Naive thymus-derived CD4-positive, alpha-beta T cell (primary cell): Measurements from ENCODE around the gene ANO4. TPM values are rescaled to one million over a fixed set of nuclear protein-coding genes. Genes with fewer than 3 reads are reported as not detected.
"Not testable (repeated sequence)": the region's sequence is repeated elsewhere in the genome, so short reads cannot be mapped to it uniquely, and the experiment has no call there.

Experiments used
- ATAC-seq: fragments of 150-1000 bp; cut with Tn5 transposase; 2 replicates; pipeline ENCODE4 v1.10.0; 2021; ENCODE audit warnings: mild to moderate bottlenecking, moderate library complexity
- CTCF ChIA-PET: fragments of 350-600 bp; sonication (Branson Sonifier 250); formaldehyde crosslinking; loops from one replicate; lab custom pipeline; 2021; ENCODE audit warnings: antibody characterized with exemption; lab: Charles Lee
- POLR2A ChIA-PET: fragments of 350-600 bp; sonication (Branson Sonifier 250); formaldehyde crosslinking; loops from one replicate; lab custom pipeline; 2021; ENCODE audit warnings: antibody characterized with exemption, inconsistent platforms; lab: Charles Lee
- DNase-seq, 9 donors: peaks; one replicate each; pipeline versions ENCODE4 v3.0.0 to v3.0.0-alpha.2; 2020 to 2022; ENCODE audit warnings: mixed read lengths in 1 of 9
- H3K27ac ChIP-seq: one replicate; pipeline ENCODE4 v1.7.0; 2013; ENCODE audit warnings: mild to moderate bottlenecking, low read depth, low read length, moderate library complexity
- H3K27me3 ChIP-seq, 2 donors: one replicate each; pipeline ENCODE4 v1.7.0; 2013; ENCODE audit warnings: low read length in 2 of 2, mild to moderate bottlenecking in 2 of 2, moderate library complexity in 2 of 2; ENCODE audit not compliant: control insufficient read depth in 2 of 2, insufficient read depth in 2 of 2
- H3K36me3 ChIP-seq, 3 experiments: 1 replicate in 2 of 3; 2 replicates in 1 of 3; pipeline ENCODE4 v1.7.0; 2013; ENCODE audit warnings: low read length in 3 of 3, mild to moderate bottlenecking in 3 of 3, moderate library complexity in 1 of 3; ENCODE audit not compliant: insufficient read depth in 3 of 3, control insufficient read depth in 2 of 3
- H3K4me1 ChIP-seq, 2 donors: one replicate each; pipeline ENCODE4 v1.7.0; 2013; ENCODE audit warnings: low read length in 2 of 2, mild to moderate bottlenecking in 2 of 2, moderate library complexity in 1 of 2; ENCODE audit not compliant: control insufficient read depth in 2 of 2, insufficient read depth in 2 of 2
- H3K4me3 ChIP-seq: 2 replicates; pipeline ENCODE4 v1.7.0; 2013; ENCODE audit warnings: mild to moderate bottlenecking, low read length
- H3K9me3 ChIP-seq, 3 experiments: 1 replicate in 2 of 3; 2 replicates in 1 of 3; pipeline ENCODE4 v1.7.0; 2013; ENCODE audit warnings: low read length in 3 of 3; ENCODE audit not compliant: control insufficient read depth in 2 of 3
- H3K27ac Mint-ChIP-seq, 9 donors: one replicate each; pipeline ENCODE4 v1.8.0; 2020 to 2022; ENCODE audit warnings: mixed read lengths in 9 of 9, mild to moderate bottlenecking in 8 of 9, moderate library complexity in 5 of 9, inconsistent platforms in 2 of 9
- H3K27me3 Mint-ChIP-seq, 5 donors: one replicate each; pipeline ENCODE4 v1.8.0; 2021 to 2022; ENCODE audit warnings: mixed read lengths in 5 of 5, mild to moderate bottlenecking in 1 of 5
- H3K36me3 Mint-ChIP-seq, 5 donors: one replicate each; pipeline ENCODE4 v1.8.0; 2020 to 2022; ENCODE audit warnings: mixed read lengths in 5 of 5, mild to moderate bottlenecking in 3 of 5, inconsistent platforms in 1 of 5
- H3K4me1 Mint-ChIP-seq, 7 donors: one replicate each; pipeline ENCODE4 v1.8.0; 2020 to 2022; ENCODE audit warnings: mixed read lengths in 7 of 7, mild to moderate bottlenecking in 3 of 7, inconsistent platforms in 1 of 7
- H3K4me3 Mint-ChIP-seq, 10 donors: one replicate each; pipeline ENCODE4 v1.8.0; 2020 to 2022; ENCODE audit warnings: mild to moderate bottlenecking in 10 of 10, mixed read lengths in 10 of 10, moderate library complexity in 6 of 10, inconsistent platforms in 2 of 10
- H3K9me3 Mint-ChIP-seq, 11 donors: one replicate each; pipeline ENCODE4 v1.8.0; 2020 to 2022; ENCODE audit warnings: mixed read lengths in 11 of 11, mild to moderate bottlenecking in 4 of 11, inconsistent platforms in 1 of 11, moderate library complexity in 1 of 11
- intact Hi-C, 2 donors: fragments of 100-400 bp; cut with micrococcal nuclease; formaldehyde crosslinking; loops; one replicate each; pipeline ENCODE4 v1.15.1; 2023
- polyA plus RNA-seq, 2 donors: library from polyadenylated mRNA; unstranded; fragments of 300-500 nt; fragmentation: Illumina TruSeq; gene quantifications; one replicate each; pipeline ENCODE4 v1.2.3, GENCODE V29; 2021
- total RNA-seq, 6 experiments: library from RNA in 5 of 6; stranded (reverse) in 5 of 6; gene quantifications; 1 replicate in 5 of 6; 2 replicates in 1 of 6; pipeline ENCODE4 v1.2.3 and lab custom pipeline; 2021 to 2026

ANO4 gene
- total and polyA plus RNA-seq, 7 experiments from 2014 or later, result not detected

GRCh38 chr12:100927826-100928225 is 133.2 kb downstream of the ANO4 start:
- Mint-ChIP-seq H3K9me3 (peaks cover 0 to 16% (median 3%) of the 10 kb centered on the region in 11 donors), H3K27ac (no peak overlapping the region), H3K4me1 (no peaks in the 10 kb centered on the region), H3K36me3 (peaks cover 0 to 3% (median 0%) of the 10 kb centered on the region in 5 donors), H3K4me3 (no peak overlapping the region), H3K27me3 (no peaks in the 10 kb centered on the region)
- no peaks in the 10 kb centered on the region for H3K27me3 ChIP-seq
- no peak overlapping the region for H3K27ac ChIP-seq
- POLR2A ChIA-PET, result no interaction called here
- no peaks in the 10 kb centered on the region for H3K9me3 ChIP-seq
- DNase-seq, result no peak
- no peaks in the 10 kb centered on the region for H3K4me1 ChIP-seq
- no peaks in the 10 kb centered on the region for H3K36me3 ChIP-seq
- no peak overlapping the region for H3K4me3 ChIP-seq
- CTCF ChIA-PET, result no interaction called here
- intact Hi-C loops, result no loop called here
- ATAC-seq, result no peak

- DNase-seq, result no peak
These were observed 138.0 kb downstream of the ANO4 start for GRCh38 chr12:100932571-100932970.

DNA sequence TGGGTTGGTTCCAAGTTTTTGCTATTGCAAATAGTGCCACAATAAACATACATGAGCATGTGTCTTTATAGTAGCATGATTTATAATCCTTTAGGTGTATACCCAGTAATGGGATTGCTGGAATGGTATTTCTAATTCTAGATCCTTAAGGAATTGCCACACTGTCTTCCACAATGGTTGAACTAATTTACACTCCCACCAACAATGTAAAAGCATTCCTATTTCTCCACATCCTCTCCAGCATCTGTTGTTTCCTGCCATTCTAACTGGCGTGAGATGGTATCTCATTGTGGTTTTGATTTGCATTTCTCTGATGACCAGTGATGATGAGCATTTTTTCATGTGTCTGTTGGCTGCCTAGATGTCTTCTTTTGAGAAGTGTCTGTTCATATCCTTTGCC is 139.0 kb downstream of the ANO4 start:
- H3K36me3 ChIP-seq, H3K27ac ChIP-seq, DNase-seq, POLR2A ChIA-PET, H3K27ac Mint-ChIP-seq, CTCF ChIA-PET, H3K4me1 Mint-ChIP-seq, intact Hi-C loops, ATAC-seq, H3K4me1 ChIP-seq, H3K9me3 ChIP-seq, H3K27me3 ChIP-seq, H3K36me3 Mint-ChIP-seq, H3K4me3 Mint-ChIP-seq, H3K4me3 ChIP-seq: not testable (repeated sequence)
- peaks cover 0 to 12% (median 0%) of the 10 kb centered on the region in 5 donors for H3K27me3 Mint-ChIP-seq
- H3K9me3 Mint-ChIP-seq, result peaks cover 0 to 10% (median 3%) of the 10 kb centered on the region in 11 donors

More at GRCh38 chr12:100932571-100932970, 138.0 kb downstream of the ANO4 start:
- Histone ChIP-seq H3K36me3 (no peaks in the 10 kb centered on the region), H3K27ac (no peak overlapping the region), H3K9me3 (no peaks in the 10 kb centered on the region), H3K4me1 (no peaks in the 10 kb centered on the region), H3K27me3 (no peaks in the 10 kb centered on the region), H3K4me3 (no peak overlapping the region)
- no peaks in the 10 kb centered on the region for H3K4me1 Mint-ChIP-seq
- no peak overlapping the region for H3K27ac Mint-ChIP-seq
- ATAC-seq, result no peak
- H3K9me3 Mint-ChIP-seq, result peaks cover 0 to 11% (median 0%) of the 10 kb centered on the region in 11 donors
- peaks cover 0 to 3% (median 0%) of the 10 kb centered on the region in 5 donors for H3K36me3 Mint-ChIP-seq
- intact Hi-C loops, result no loop called here
- ChIA-PET CTCF (no interaction called here), POLR2A (no interaction called here)
- H3K27me3 Mint-ChIP-seq, result peaks cover 0 to 7% (median 0%) of the 10 kb centered on the region in 5 donors
- H3K4me3 Mint-ChIP-seq, result no peak overlapping the region

GRCh38 chr12:100935929-100936328 is 141.4 kb downstream of the ANO4 start:
- no peaks in the 10 kb centered on the region for H3K4me1 ChIP-seq
- H3K36me3 Mint-ChIP-seq, result peaks cover 0 to 3% (median 0%) of the 10 kb centered on the region in 5 donors
- peaks cover 0 to 10% (median 3%) of the 10 kb centered on the region in 11 donors for H3K9me3 Mint-ChIP-seq
- peaks cover 0 to 12% (median 0%) of the 10 kb centered on the region in 5 donors for H3K27me3 Mint-ChIP-seq
- H3K27ac Mint-ChIP-seq, result no peak overlapping the region
- ATAC-seq, result no peak
- ChIA-PET CTCF (no interaction called here), POLR2A (no interaction called here)
- H3K4me3 Mint-ChIP-seq, result no peak overlapping the region
- intact Hi-C loops, result no loop called here
- H3K4me1 Mint-ChIP-seq, result no peaks in the 10 kb centered on the region
- H3K27me3 ChIP-seq, result no peaks in the 10 kb centered on the region
- H3K9me3 ChIP-seq, result no peaks in the 10 kb centered on the region
- H3K4me3 ChIP-seq, result no peak overlapping the region
- H3K36me3 ChIP-seq, result no peaks in the 10 kb centered on the region
- no peak overlapping the region for H3K27ac ChIP-seq
- no peak for DNase-seq

GRCh38 chr12:100936661-100937060 is 142.1 kb downstream of the ANO4 start:
- no peak overlapping the region for H3K27ac Mint-ChIP-seq
- Histone ChIP-seq H3K27ac (no peak overlapping the region), H3K4me1 (no peaks in the 10 kb centered on the region), H3K4me3 (no peak overlapping the region), H3K27me3 (no peaks in the 10 kb centered on the region), H3K36me3 (no peaks in the 10 kb centered on the region), H3K9me3 (no peaks in the 10 kb centered on the region)
- DNase-seq (no peak), ATAC-seq (no peak)
- H3K36me3 Mint-ChIP-seq, result peaks cover 0 to 3% (median 0%) of the 10 kb centered on the region in 5 donors
- intact Hi-C loops, result no loop called here
- POLR2A ChIA-PET, result no interaction called here
- H3K4me3 Mint-ChIP-seq, result no peak overlapping the region
- H3K27me3 Mint-ChIP-seq, result peaks cover 0 to 12% (median 0%) of the 10 kb centered on the region in 5 donors
- H3K4me1 Mint-ChIP-seq, result no peaks in the 10 kb centered on the region
- CTCF ChIA-PET, result no interaction called here
- peaks cover 0 to 10% (median 3%) of the 10 kb centered on the region in 11 donors for H3K9me3 Mint-ChIP-seq

- ChIA-PET POLR2A (no interaction called here), CTCF (no interaction called here)
- Mint-ChIP-seq H3K4me3 (no peak overlapping the region), H3K9me3 (peaks cover 0 to 10% (median 0%) of the 10 kb centered on the region in 11 donors), H3K36me3 (no peaks in the 10 kb centered on the region), H3K27ac (no peak overlapping the region), H3K27me3 (peaks cover 0 to 12% (median 0%) of the 10 kb centered on the region in 5 donors), H3K4me1 (no peaks in the 10 kb centered on the region)
- Histone ChIP-seq H3K4me1 (no peaks in the 10 kb centered on the region), H3K27ac (no peak overlapping the region), H3K9me3 (no peaks in the 10 kb centered on the region), H3K36me3 (no peaks in the 10 kb centered on the region), H3K4me3 (no peak overlapping the region), H3K27me3 (no peaks in the 10 kb centered on the region)
- DNase-seq, result no peak
- ATAC-seq, result no peak
- intact Hi-C loops, result no loop called here
These were observed 145.9 kb downstream of the ANO4 start for GRCh38 chr12:100940503-100940902.

DNA sequence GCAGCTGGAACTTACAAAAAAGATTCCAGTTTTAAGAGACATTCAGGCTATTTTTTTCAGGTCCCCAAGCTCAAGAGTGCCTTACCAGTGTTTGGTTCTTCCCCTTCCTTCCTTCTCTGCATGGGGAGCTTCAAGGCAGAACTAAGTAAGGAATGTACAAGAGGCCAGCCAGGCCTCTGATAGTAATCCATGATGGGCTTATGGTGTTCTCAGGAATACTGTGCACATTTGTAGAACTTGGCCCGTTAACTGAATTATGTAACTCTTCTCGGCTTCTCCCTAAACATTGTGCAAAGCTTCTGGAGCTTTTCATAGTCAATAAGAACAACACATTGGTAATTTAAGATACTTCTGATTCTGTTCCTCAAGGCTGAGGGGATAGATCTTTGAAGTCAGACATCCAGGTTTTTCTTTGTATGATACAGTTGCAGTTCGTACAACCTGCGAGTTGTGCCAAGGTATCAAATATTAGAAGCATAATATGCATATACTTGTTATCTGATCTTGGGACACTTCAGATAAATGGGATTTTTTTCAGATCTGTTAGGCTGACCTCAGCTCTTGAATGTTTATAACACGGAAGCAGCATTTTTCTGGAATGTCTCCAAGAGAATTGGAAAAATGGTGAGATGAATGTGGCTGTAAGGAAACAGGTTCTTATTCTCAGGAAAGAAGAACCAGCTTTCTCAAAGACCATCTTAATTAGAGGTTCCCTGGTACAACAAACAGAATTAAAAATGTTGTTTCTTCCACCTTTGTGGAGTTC is 148.6 kb downstream of the ANO4 start:
- ChIA-PET CTCF (no interaction called here), POLR2A (no interaction called here)
- Histone ChIP-seq H3K27me3 (no peaks in the 10 kb centered on the region), H3K9me3 (no peaks in the 10 kb centered on the region), H3K36me3 (no peaks in the 10 kb centered on the region), H3K27ac (no peak overlapping the region), H3K4me1 (no peaks in the 10 kb centered on the region), H3K4me3 (no peak overlapping the region)
- Mint-ChIP-seq H3K9me3 (peaks cover 0 to 7% (median 0%) of the 10 kb centered on the region in 11 donors), H3K4me3 (no peak overlapping the region), H3K27me3 (peaks cover 0 to 4% (median 0%) of the 10 kb centered on the region in 5 donors), H3K36me3 (no peaks in the 10 kb centered on the region), H3K27ac (no peak overlapping the region), H3K4me1 (no peaks in the 10 kb centered on the region)
- intact Hi-C loops, result no loop called here
- ATAC-seq (no peak), DNase-seq (no peak)
